Fibroblast of gingiva (primary cell): ENCODE measurements around the gene EZR.

Experiments used
- DNase-seq: peaks from one replicate; pipeline ENCODE4 v3.0.0-alpha.2; 2011; ENCODE audit warnings: low read depth

The EZR gene

DNA sequence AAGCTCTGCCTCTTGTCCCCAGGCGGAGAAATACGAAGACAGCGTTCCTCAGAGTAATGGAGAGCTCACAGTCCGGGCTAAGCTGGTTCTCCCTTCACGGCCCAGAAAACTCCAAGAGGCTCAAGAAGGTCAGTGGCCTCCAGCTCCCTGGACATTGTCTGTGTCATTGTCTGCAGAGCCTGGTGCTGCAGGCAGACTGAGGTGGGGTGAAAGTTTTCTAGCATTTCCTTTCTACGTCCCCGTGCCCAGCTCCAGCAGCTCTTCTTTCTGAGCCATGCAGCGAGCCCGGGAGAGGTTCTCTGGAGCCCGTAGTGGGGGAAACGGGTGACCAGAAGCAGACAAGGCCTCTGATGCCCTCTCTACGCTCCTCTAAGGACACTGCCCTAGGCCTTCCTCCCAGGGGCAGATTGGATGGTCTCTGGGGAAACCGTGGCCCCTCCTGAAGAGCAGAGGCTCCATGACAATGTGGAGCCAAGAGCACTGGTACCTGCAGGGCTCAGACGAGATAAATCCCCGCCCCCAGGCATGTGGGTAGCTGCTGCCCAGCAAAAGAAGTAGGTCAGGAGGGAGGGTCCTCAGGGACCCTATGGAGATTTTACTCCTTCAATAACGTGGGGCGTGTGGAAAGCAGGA is 58.4 kb downstream of the EZR start:
- no peak for DNase-seq

DNA sequence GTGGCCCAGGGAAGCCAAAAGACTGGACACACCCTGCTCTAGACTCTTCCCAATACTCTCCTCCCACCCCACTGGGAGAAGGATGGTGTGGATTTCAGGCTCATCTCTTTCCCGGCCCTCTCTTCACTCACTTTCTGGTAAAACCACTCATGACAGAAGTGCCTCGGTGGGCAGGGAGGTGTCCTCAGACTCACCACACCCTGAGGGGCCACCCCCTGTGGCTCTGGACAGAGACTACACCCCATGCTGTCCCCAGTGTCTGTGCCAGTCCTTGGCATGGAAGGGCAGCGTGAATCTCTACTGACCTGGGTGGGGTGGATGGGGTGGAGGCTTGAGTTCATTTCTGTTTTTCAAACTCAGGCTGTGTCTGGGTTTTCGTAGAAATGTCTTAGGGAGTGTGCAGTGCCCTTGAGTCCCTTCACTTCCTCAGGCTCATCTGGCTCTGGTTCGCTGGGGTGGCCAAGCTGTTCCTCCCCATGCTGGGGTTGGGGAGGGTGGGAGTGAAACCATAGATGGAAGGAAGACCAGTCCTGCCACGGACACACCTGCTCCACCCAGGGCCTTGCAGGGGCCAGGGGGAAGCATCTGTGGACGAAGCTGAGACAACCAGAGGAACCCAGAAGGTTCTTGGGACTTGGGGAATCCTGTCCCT is 59.1 kb downstream of the EZR start:
- no peak for DNase-seq

DNA sequence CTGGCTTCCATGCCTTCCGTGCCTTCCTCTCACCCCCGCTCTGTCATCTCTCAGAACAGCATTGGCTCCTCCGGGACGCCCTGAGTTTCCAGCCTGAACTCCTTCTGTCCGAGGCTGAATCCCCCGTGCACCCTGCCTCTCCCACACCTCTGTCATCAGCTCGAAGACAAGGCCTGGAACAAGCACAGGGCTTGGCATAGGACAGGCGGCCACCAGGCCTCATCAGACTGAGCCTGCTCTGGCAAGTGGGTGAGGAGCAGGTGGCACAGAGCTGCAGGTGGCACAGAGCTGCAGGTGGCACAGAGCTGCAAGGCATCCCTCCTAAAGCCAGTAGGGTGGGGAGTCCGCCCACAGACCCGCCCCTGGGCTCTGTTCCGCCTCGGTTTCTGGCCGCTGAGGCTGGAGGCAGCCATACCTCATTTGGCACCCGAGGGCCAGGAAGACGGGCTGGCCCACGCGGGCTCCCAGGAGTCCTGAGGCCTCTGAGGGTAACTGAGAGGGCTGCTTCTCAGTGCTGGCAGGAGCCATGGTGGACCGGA is 60.2 kb downstream of the EZR start:
- DNase-seq, result no peak

DNA sequence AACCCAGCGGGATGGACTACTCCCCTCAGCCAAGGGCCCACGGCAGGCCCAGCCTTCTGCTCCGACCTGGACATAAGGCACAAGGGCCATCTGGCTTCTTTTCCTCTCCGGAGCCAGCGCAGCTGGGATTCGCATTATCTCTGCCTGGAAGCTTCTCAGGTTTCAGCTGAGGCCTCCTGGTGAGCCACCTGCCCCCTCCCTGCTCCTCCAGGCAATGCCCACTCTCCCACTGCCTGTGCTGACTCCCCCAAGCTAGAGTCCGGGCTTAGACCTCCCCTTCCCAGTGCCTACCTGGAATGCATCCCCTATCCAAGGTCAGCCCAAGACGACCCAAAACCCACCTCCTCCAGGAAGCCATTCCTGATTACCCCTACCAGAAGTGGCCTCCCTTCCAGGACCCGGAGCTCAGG is 60.7 kb downstream of the EZR start:
- no peak for DNase-seq

DNA sequence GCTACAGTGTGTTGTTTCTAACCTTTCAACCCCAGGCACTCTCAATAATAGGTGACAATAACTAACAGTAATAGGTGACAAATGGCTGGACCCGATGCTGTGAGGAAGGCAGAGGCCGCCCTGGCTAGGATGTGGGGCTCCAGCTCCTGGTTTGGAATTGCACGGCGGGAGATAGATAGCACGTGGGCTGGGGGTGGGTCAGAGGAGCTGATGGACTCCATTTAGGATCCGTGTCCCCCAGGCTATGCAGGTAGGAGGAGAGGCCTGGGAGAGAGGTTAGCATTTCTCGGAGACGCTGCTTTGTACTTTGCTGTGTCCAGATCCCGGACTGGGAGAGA is 61.4 kb downstream of the EZR start:
- DNase-seq, result no peak

DNA sequence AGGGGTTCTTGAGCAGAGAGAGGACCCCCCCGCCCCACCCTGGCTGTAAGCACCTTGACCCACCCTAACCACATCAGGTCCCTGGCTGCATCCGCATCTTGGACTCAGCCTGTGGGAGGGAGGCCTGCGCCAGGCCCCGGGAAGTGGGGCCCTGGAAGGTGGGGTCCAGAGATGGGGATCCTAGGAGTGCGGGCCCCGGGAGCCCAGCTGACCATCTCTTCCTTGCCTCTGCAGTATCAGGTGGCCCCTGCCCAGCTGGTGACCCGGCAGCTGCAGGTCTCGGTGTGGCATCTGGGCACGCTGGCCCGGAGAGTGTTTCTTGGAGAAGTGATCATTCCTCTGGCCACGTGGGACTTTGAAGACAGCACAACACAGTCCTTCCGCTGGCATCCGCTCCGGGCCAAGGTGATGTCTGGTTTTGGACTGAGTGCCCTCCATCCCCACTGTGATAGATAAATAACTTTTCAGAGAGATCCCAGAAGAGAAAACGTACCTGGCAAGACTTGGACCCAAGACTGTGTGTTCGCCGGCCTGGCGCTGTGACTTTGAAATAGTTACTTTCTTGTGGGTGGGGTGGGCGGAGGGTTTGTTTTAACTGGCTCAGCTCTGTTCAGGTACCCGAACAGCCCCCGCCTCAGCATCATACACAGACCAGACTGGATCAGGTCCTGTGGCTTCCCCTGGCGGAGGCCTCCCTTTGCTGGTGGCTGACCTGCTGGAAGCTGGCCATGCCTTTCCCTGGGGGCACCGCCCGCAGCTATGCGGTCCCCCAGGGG is 62.0 kb downstream of the EZR start:
- no peak for DNase-seq

DNA sequence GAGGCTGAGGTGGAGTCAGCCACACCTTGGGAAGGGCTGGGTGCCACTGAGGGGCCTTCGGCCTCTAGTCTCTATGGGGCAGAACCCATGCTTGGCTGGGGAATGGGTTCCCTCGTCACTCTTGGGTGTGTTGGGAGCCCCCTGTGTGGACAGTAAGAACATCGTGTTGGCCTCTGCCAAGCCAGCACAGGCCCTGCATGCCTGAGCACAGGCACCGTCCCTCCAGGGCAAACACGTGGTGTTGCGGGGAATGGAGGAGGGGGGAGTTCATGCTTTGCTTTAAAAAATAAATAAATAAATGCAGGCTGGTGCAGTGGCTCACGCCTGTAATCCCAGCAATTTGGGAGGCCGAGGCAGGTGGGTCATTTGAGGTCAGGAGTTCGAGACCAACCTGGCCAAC is 63.0 kb downstream of the EZR start:
- DNase-seq, result no peak

DNA sequence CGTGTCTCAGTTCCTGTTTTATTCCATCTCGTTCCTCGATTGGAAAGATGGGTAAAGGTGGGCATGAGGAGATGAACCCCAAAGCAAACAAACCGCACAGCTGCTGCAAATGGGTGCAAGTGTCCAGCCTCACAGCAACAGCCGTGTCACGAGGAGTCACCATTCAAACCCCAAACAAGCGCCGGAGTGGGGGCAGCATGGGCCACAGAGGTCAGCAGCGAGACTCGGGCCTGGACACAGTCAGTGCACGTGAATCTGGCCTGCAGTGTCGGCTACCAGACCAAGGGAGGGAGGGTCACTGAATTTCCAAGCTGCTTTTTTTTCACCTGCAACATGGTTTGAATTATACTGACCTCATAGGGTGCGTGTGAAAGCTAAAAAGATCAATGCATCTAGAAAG is 63.5 kb downstream of the EZR start:
- no peak for DNase-seq

DNA sequence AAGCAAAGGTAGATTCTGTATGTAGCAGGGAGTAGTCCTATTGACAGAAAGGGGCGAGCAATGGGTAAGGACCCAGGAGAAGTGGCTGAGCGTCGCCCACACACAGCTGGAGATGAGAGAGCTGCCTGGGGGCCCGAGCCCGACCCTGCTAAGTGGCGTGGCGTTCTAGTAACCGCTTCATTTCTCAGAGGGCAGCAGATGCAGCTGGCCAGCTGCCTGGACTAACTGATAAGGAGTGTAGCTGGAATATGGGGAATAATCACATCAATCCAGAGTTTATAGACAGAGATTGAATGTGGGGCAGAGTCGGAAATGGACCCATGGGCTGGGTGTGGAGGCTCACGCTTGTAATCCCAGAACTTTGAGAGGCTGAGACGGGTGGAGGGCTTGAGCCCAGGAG is 64.4 kb downstream of the EZR start:
- DNase-seq, result no peak

DNA sequence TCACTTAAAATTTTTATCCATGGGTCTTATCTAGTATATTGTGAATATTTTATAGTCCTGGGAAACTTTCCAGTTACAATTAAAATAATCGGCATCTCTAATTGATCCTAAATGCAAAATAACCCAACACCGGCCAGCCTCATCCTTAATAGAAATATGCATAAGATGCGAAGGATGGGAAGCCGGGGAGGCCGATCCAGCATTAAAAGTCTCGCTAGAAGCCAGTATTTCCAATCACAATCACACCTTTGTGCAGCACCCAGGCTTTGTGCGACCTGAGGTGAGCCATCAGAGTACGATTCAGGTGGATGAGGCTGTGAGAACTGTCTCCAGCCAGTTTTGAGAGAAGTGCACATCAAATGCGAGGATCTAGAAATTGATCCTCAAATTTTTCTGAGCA is 65.4 kb downstream of the EZR start:
- no peak for DNase-seq

DNA sequence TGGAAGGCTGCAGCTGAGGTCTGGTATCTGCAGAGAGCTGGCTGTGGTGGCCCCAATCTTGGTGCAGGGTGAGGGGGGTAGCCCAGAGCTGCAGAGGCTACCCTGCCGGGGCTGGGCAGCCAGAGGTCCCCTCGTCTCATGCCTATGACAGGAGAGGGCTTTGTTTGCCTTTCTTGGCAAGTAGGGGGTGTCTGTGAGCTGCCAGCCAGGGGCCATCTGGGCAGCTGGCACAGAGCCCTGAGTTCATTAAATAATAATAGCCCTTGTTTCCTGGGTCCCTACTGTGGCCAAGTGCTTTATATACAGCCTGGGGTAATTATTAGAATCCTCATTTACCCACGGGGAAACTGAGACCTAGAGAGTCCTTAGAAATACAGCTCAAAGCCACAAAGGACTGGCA is 66.6 kb downstream of the EZR start:
- peak; percentile 18 for DNase-seq

DNA sequence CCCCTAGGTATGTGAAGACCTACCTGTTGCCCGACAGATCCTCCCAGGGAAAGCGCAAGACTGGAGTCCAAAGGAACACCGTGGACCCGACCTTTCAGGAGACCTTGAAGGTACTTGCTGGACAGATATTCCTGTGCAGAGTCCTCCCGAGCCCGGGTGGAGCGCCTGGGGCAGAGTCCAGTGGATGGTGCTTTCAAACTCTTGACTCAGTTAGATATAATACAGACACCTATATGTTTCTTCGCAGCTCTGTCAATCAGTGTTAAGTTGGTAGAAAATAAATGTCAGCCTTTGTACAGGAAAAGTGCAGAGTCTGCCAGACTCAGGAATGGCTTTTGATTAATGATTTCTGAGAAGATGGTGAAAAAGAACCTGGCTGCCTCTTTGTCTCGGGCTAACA is 67.2 kb downstream of the EZR start:
- no peak for DNase-seq

DNA sequence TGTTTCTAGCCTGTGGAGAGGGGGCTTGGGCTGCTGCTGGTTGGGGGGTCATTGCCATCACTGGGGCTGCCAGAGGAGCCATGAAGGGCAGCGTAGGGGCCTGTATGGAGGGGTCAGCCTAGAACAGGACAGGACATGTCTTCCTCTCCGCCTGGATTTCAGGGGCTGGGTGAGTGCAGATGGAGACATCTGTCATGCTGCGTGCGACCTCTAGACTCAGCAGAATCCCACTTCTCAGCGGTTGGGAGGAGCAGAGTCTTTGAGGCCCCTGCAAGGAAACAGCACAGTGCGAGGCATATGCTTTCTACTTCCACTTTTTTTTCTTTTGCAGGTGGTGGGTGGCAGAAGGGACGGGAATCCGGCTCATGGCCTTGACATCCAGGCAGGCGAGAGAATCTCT is 67.9 kb downstream of the EZR start:
- no peak for DNase-seq

DNA sequence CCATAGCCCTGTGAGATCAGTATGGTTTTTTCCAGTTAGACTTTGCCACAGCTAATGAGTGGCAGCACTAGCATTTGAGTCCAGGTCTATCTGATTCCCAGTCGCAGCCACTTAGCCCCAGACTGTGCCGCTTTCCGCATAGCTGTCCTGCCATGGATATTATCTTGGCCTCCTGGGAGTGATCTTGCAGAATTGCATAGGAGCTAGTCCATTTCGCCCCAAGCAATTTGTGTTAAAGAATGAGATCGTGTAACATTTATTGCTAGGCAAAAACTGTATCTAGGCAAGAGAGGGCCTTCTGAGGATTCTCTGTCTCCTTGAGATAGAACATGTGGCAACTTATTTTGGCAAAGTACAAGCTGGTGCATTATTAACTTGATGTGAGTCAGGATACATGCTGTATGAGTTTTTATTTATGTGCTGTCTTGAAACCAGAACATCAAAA is 74.2 kb downstream of the EZR start:
- DNase-seq, result peak; percentile 67

DNA sequence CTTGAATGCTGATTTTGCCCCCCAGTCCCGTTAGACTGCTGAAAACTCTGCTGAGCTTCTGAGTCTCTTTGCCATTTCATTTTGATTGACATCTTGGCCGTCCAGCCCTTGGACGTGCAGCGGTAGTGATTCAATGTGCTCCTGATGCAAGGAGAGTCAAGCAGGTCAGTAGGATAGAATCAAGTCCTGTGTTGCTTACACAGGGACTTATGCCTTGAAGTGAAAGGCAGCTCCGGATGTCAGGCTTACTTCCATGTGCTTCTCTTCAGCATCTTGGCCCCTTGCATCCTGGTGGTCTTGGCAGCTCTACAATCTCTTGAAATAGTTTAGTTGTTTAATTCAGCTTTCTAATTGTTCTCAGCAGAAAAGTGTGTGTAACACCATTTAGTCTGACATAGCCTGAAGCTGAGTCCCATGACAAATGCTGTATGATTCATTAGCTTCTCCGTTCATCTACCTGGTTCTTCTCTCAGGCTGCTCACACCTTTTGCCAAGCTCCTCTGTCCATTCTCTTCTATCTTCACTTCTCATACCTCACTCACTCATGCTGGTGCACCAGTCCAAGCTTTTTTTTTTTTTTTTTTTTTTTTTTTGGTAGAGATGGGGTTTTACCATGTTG is 76.0 kb downstream of the EZR start:
- DNase-seq, result no peak

DNA sequence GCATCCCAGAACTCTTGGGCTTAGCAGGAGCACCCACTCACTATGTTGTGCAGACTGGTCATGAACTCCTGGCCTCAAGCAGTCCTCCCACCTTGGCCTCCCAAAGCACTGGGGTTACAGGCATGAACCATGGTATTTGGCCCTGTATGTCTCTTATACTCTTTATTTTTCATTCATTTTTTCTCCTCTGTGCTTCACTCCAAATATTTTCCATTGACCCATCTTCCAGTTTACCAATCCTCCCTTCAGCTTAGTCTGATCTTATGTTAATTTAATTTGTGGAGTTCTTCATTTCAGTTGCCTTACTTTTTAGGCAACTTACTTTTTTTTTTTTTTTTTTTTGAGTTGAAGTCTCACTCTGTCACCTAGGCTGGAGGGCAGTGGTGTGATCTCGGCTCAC is 79.5 kb downstream of the EZR start:
- no peak for DNase-seq

DNA sequence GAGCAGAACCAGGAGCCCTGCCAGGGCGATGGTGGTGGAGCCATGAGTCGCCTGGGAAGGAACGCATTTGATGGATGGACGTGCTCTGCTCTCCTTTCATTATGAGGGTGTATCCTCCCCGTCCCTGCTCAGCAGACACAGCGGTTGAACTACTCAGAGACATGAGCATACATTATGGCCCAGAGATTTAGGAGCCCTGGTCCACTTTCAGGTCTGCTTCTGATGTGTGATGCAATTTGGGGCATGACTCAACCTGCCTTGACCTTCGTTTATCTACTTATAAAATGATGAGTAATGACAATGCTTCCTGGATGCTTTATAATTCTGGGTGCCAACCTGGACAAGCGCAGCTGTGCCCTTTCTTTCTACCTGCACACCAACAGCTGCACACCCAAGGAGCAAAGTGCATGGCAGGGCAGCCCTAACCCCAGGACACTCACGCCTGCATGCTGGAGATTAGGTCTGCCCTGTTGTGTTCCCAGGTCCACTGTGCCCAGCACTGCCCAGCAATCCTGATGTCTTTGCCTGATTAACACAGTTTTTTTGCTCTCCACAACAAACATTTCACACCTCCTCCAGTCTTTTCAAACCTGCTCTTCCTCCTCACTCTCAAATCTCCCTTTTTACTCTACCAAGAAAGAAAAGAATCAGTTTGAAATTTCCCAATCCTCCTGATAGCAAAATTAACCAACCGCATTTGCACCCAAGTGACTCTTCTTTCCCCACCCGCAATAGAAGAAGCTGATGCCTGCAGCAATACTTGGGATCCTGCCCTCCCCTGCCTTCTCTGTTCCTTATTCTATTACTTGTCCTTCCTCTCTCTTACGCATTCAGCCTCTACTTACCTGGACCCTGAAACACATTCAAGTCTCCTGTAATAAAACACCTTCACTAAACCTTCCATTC is 81.2 kb downstream of the EZR start:
- DNase-seq, result no peak

DNA sequence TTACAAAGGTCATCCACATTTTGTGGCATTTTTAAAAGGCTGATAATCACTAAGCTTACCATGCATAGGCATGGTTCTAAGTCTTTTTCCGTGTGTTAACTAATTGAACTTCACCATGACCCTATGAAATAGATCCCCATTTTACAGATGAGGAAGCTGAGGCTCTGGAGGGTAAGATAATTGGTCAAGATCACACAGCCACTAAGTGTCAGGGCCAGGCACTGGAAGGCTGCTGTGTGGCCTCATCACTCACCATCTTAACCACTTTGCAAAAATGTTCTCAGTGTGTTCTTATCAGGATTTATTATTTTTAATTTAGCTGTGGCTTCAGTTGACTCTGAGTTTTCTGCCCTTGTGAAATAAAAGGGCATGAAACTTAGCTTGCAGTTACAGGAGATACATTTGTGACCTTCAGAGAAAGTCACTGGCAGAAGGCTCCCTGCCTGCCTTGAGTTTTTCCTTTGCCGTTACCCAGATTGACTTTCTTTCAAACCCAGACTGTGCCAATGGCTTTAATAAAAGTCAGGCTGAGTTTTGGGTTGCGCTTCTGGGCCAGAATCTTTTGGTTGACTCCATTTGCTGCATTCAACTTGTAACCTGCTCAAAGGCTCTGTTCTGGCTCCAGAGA is 82.0 kb downstream of the EZR start:
- no peak for DNase-seq

DNA sequence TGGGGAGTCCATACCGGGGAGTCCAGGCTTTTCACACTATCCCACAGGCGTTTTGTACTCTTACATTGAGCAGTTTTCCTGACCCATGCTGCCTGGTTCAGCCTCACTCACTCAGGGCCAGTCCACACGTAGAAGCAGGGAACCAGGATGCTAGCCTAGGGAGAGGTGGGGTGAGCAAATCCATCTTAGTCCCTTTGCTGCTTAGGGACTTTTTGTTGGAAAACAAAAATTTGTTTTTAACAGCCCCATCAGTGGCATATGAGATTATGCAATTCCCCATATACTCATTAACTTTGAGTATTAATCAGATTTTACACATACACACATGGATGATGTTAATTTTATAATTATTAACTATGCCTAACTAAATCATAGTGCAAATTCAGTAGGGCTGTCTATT is 84.2 kb downstream of the EZR start:
- DNase-seq, result no peak

DNA sequence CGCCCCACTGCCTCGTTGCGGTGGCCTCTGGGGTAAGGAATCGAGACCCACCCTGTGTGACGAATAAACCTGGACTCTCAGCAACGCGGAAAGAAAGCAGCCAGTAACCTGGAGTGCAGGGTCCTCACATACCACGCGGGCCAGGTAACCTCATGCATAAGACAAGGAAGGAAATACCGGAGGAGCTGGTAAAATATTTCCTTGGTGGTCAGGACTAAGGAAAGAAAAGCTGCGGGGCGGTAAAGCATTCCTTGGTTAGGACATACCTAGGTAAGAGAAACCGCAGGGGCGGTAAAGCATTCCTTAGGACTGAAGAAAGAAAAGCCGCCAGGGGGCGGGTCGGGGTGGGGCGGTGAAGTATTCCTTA is 88.6 kb downstream of the EZR start:
- no peak for DNase-seq

DNA sequence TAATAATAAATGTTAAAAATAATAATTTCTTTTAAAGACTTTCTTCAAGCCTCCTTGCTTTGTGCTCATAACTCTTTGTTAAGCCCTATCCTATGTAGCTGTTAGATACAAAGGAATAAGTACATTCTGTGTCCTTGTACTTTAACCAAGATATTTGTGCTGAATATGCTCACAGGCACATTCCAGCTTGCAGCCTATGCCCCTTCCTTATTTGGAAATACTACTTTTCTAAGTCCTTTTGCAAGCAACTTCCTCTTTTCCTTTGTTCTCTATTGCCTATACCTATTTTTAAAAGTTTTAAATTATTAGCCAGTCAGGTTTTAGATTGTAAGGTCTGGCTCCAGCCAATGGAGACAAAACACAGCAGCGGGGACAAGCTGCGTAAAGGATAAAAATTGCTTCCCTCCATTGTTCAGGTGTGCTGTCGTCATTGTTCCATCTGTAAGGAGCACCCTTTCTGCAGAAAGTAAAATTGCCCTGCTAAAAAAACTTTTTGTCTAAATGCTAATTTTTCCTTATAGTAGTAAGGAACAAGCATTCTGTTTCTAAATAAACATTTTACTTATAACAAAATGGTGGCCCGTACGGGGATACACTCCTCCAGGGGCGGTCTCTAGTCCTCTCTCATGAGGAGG is 89.1 kb downstream of the EZR start:
- no peak for DNase-seq
